Naive B cell (primary cell): ENCODE data around the gene MAMDC2. TPM values are rescaled to one million over a fixed set of nuclear protein-coding genes. Genes with fewer than 3 reads are reported as not detected.
A peak's percentile ranks its signal among the peaks of the same experiment; 100 is the strongest.

Experiments
- ATAC-seq, 2 donors: fragments of 150-1000 bp; cut with Tn5 transposase; 2 replicates each; pipeline ENCODE4 v1.10.0; 2021; ENCODE audit warnings: low read depth in 2 of 2, mild to moderate bottlenecking in 2 of 2, moderate library complexity in 2 of 2
- DNase-seq: peaks from one replicate; pipeline ENCODE4 v3.0.0; 2022
- H3K27ac Mint-ChIP-seq, 6 donors: one replicate each; pipeline ENCODE4 v1.8.0; 2020 to 2022; ENCODE audit warnings: mild to moderate bottlenecking in 6 of 6, mixed read lengths in 6 of 6, moderate library complexity in 5 of 6, inconsistent platforms in 2 of 6
- H3K27me3 Mint-ChIP-seq, 3 donors: one replicate each; pipeline ENCODE4 v1.8.0; 2021 to 2022; ENCODE audit warnings: mixed read lengths in 3 of 3, mild to moderate bottlenecking in 1 of 3
- H3K36me3 Mint-ChIP-seq, 2 donors: one replicate each; pipeline ENCODE4 v1.8.0; 2020 to 2022; ENCODE audit warnings: mixed read lengths in 2 of 2, inconsistent platforms in 1 of 2, mild to moderate bottlenecking in 1 of 2
- H3K4me1 Mint-ChIP-seq, 3 donors: one replicate each; pipeline ENCODE4 v1.8.0; 2020 to 2022; ENCODE audit warnings: mixed read lengths in 3 of 3, inconsistent platforms in 1 of 3, mild to moderate bottlenecking in 1 of 3, moderate library complexity in 1 of 3
- H3K4me3 Mint-ChIP-seq, 8 donors: one replicate each; pipeline ENCODE4 v1.8.0; 2020 to 2022; ENCODE audit warnings: mild to moderate bottlenecking in 8 of 8, mixed read lengths in 8 of 8, moderate library complexity in 8 of 8, inconsistent platforms in 2 of 8
- H3K9me3 Mint-ChIP-seq, 7 donors: one replicate each; pipeline ENCODE4 v1.8.0; 2020 to 2022; ENCODE audit warnings: mixed read lengths in 7 of 7, mild to moderate bottlenecking in 5 of 7, inconsistent platforms in 2 of 7, moderate library complexity in 1 of 7
- polyA plus RNA-seq, 6 donors: library from polyadenylated mRNA; unstranded; fragments of 300-500 nt; fragmentation: Illumina TruSeq; gene quantifications; one replicate each; pipeline ENCODE4 v1.2.3, GENCODE V29; 2021; ENCODE audit warnings: low read depth in 6 of 6

The MAMDC2 gene, protein sequence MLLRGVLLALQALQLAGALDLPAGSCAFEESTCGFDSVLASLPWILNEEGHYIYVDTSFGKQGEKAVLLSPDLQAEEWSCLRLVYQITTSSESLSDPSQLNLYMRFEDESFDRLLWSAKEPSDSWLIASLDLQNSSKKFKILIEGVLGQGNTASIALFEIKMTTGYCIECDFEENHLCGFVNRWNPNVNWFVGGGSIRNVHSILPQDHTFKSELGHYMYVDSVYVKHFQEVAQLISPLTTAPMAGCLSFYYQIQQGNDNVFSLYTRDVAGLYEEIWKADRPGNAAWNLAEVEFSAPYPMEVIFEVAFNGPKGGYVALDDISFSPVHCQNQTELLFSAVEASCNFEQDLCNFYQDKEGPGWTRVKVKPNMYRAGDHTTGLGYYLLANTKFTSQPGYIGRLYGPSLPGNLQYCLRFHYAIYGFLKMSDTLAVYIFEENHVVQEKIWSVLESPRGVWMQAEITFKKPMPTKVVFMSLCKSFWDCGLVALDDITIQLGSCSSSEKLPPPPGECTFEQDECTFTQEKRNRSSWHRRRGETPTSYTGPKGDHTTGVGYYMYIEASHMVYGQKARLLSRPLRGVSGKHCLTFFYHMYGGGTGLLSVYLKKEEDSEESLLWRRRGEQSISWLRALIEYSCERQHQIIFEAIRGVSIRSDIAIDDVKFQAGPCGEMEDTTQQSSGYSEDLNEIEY
- not detected for polyA plus RNA-seq

DNA sequence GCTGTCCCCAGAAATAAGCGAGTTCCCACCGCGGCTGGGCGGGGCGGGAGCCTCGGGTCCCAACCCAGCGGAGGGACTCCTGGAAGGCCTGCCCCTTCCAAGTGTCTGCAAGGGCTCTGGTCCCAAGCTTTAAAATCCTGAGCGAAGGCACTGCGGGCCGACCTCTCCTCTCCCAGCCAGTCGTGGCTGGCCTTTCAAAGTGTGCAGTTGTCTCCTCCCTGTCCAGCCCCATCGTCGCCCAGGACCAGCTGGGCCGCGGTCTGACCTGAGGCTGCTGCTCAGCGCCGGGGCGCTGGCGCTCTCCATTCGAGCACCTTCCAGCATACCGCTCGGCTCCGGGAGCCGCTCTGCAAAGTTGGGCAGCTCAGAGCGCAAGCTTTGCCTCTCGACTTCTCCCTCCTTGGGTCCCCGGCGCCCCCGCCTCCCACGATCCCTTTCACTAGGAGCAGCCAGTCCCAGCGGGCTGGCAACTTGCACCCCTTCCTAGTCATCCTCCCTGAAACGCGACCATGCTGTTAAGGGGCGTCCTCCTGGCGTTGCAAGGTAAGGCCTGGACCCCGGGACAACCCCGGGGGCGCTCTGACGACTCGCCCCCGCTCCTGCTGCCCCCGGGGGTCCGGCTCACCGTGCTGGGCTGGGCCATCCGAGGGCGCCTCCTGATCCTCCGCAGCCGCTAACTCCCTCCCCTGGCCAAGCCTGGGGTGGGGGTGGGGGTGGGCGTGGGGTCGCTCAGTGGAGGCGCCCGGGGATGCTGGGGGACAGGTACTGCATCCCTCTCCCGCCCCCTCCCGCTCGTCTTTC is at the start of gene MAMDC2:
Gene MAMDC2, plus strand, starts transcription at position 160 of the 801 bp plus-strand sequence. Its CDS starts 350 bp downstream, at position 510.
- peaks cover 5 to 7% of the 10 kb centered on the region in 2 donors for H3K36me3 Mint-ChIP-seq
- H3K4me3 Mint-ChIP-seq = peak within 1 kb of the TSS in 7 of 8 donors; percentile 10 to 79 (median 67)
- no peak within 1 kb of the TSS for H3K27ac Mint-ChIP-seq
- peaks cover 51 to 88% (median 63%) of the 10 kb centered on the region in 3 donors for H3K27me3 Mint-ChIP-seq
- H3K9me3 Mint-ChIP-seq = peaks cover 0 to 4% (median 0%) of the 10 kb centered on the region in 7 donors
- H3K4me1 Mint-ChIP-seq = peaks cover 7 to 14% (median 11%) of the 10 kb centered on the region in 3 donors
- DNase-seq (no peak), ATAC-seq (no peak)

DNA sequence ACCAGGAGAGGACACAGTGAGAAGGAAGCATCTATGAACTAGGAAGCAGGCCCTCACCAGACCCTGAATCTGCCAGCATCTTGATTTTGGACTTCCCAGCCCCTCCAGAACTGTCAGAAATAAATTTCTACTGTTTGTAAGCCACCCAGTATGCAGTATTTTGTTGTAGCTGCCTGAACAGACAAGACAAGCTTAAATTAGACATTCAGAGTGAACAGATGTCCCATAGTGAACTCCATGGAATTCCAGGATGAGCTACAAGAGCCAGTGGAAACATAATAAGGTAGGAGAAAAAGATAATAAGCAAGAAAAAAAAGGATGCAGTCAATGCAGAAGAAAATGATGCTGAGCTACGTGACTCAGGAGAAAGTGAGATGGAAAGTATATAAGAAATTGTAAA is 47.8 kb upstream of the MAMDC2 start:
- Mint-ChIP-seq H3K27ac (no peak overlapping the region), H3K9me3 (no peaks in the 10 kb centered on the region), H3K4me1 (no peaks in the 10 kb centered on the region), H3K36me3 (no peaks in the 10 kb centered on the region), H3K4me3 (no peak overlapping the region), H3K27me3 (peaks cover 13 to 29% (median 16%) of the 10 kb centered on the region in 3 donors)
- DNase-seq (no peak), ATAC-seq (no peak)

DNA sequence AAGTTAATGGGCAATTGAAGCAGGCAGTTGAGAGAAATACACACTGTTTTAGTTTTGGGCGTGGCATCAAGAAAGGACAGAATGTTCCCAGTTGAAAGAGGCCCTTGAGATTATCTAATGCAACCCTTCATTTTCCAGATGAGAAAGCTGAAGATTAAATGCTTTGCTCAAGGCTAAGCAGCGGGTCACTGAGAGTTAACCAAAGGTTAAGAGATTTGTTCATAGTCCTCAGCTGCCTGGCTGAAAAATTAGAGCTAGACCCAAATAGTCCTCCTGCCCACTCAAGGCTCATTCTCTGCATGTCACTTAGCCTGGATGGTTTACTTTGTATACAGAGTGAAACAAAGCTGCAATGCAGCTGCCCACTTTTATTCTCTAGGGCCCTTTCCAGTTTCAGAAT is 46.7 kb upstream of the MAMDC2 start:
- ATAC-seq = no peak
- no peak overlapping the region for H3K27ac Mint-ChIP-seq
- H3K4me1 Mint-ChIP-seq = no peaks in the 10 kb centered on the region
- no peaks in the 10 kb centered on the region for H3K36me3 Mint-ChIP-seq
- no peak overlapping the region for H3K4me3 Mint-ChIP-seq
- peaks cover 5 to 23% (median 22%) of the 10 kb centered on the region in 3 donors for H3K27me3 Mint-ChIP-seq
- no peaks in the 10 kb centered on the region for H3K9me3 Mint-ChIP-seq
- DNase-seq = no peak

DNA sequence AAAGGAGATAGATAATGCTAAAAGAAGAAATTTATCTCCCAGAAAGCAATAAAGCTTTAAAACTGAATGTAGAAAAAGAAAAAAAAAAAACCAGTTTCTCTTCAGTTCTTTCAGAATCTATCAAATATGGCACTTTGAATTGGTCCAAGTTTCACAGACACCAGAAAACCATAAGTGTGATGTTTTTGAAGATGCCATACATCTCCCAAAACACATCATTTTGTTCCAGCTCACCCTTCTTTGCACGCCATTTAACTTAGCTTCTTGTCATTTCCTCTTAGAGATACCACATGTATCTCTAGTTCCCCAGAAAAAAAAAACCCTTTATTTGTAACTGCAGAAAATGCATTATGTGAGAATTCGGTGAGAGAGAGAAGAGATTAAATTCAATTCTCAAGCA is 46.1 kb upstream of the MAMDC2 start:
- DNase-seq (no peak), ATAC-seq (no peak)
- peak overlapping the region in 1 of 6 donors; percentile 5 for H3K27ac Mint-ChIP-seq
- H3K9me3 Mint-ChIP-seq = no peaks in the 10 kb centered on the region
- peaks cover 5 to 26% (median 22%) of the 10 kb centered on the region in 3 donors for H3K27me3 Mint-ChIP-seq
- H3K36me3 Mint-ChIP-seq = no peaks in the 10 kb centered on the region
- H3K4me1 Mint-ChIP-seq = no peaks in the 10 kb centered on the region
- no peak overlapping the region for H3K4me3 Mint-ChIP-seq

DNA sequence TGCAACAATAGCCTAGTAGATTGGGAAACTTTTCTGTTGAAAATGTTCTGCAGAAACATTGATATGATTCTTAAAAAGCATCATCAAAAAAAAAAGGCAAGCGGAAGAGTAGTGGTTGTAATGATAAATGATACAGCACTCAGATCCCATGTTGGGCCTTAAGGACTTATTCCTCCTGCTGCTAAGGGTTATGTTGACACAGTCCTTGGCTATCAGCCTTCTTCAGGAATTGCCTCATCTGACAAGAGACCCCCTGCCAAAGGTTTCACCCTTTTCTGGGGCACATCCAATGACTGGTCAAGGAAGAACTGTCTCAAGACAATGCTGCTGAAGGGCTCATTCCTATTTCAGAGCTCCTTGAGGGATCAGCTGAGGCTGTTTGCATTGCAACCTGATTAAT is 44.3 kb upstream of the MAMDC2 start:
- H3K36me3 Mint-ChIP-seq = no peaks in the 10 kb centered on the region
- no peak for ATAC-seq
- no peak for DNase-seq
- H3K27me3 Mint-ChIP-seq = peaks cover 10 to 20% (median 13%) of the 10 kb centered on the region in 3 donors
- no peak overlapping the region for H3K27ac Mint-ChIP-seq
- no peaks in the 10 kb centered on the region for H3K9me3 Mint-ChIP-seq
- H3K4me1 Mint-ChIP-seq = no peaks in the 10 kb centered on the region
- no peak overlapping the region for H3K4me3 Mint-ChIP-seq

DNA sequence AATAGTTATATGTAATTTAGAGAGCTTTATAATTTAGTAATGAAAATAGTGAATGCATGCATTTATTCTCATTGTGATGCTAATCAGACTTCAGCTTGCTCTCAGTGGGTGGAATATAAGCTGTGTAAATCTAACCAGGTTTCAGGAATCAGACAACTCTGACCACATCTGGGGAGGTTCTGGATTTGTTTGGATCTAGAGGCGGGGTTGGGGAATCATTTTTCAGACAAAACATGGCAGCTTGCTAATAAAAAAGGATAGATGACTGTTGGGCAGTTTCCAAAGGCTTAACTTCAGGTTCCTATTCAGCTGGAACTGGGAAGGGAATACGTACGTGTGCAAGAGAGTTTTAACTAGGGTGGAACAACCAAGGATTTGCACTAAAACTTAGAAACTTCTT is 43.2 kb upstream of the MAMDC2 start:
- no peaks in the 10 kb centered on the region for H3K36me3 Mint-ChIP-seq
- no peak for DNase-seq
- peaks cover 11 to 16% (median 12%) of the 10 kb centered on the region in 3 donors for H3K27me3 Mint-ChIP-seq
- H3K9me3 Mint-ChIP-seq = no peaks in the 10 kb centered on the region
- no peak for ATAC-seq
- H3K4me3 Mint-ChIP-seq = no peak overlapping the region
- no peaks in the 10 kb centered on the region for H3K4me1 Mint-ChIP-seq
- H3K27ac Mint-ChIP-seq = no peak overlapping the region

DNA sequence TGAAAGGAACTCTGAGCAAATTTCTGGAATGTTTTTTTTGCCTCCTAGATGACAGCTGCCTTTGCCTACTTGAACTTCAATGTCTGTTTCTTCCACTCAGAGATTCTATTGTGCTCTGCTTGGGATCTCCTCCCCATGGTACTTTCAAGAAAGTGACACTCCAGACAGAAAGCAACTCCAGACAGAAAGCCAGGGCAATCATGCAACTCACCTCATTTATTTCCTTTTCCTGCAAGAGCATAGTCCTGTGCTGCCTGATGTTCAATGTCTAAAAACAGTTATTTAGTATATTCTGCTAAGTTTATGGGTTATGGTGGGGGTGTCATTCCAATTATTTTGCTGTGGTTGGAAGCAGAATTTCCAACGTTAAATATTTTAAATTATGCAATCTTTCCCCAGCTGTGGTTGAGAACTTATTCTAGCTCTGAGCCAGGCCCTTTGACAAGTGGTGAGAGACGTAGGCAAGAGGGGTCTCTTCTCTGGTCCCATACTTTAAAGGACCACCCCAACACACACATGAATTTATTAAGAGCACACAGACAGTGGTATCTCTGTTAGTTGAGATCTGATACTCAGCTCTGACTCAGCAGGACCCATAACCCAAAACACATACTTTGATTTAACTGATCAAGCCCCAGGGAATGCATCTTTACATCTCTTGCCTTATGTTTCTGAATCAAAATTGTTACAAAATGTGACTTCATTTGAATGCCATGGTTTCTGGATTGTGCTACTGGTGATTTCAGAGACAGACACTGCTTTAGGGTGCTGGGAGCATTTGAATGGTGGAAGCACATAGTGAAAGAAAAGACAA is 39.5 kb upstream of the MAMDC2 start:
- ATAC-seq (no peak), DNase-seq (no peak)
- Mint-ChIP-seq H3K27me3 (peaks cover 16 to 26% (median 17%) of the 10 kb centered on the region in 3 donors), H3K9me3 (no peaks in the 10 kb centered on the region), H3K4me3 (no peak overlapping the region), H3K27ac (peak overlapping the region in 1 of 6 donors; percentile 40), H3K4me1 (no peaks in the 10 kb centered on the region), H3K36me3 (no peaks in the 10 kb centered on the region)

DNA sequence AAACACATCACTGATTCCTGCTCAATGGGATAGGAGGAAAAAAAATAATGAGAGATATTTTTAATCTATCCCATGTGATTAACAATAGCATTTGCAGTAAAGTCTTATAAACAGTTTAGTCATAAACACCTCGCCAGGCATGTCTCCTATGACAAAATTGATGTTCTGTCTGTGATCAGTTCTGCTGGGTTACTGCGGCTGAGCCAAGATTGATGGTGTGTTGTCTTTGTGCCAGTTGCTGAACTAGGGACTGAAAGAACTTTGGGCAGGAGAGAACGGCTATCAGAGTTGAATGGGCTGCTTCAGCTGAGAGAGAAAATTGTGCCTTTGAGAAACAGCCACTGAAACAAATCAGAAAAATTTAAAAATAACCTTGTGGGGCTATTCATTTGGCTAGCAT is 37.3 kb upstream of the MAMDC2 start:
- H3K9me3 Mint-ChIP-seq = no peaks in the 10 kb centered on the region
- DNase-seq (no peak), ATAC-seq (no peak)
- no peaks in the 10 kb centered on the region for H3K36me3 Mint-ChIP-seq
- no peak overlapping the region for H3K27ac Mint-ChIP-seq
- no peaks in the 10 kb centered on the region for H3K4me1 Mint-ChIP-seq
- H3K4me3 Mint-ChIP-seq = no peak overlapping the region
- peaks cover 16 to 30% (median 17%) of the 10 kb centered on the region in 3 donors for H3K27me3 Mint-ChIP-seq

DNA sequence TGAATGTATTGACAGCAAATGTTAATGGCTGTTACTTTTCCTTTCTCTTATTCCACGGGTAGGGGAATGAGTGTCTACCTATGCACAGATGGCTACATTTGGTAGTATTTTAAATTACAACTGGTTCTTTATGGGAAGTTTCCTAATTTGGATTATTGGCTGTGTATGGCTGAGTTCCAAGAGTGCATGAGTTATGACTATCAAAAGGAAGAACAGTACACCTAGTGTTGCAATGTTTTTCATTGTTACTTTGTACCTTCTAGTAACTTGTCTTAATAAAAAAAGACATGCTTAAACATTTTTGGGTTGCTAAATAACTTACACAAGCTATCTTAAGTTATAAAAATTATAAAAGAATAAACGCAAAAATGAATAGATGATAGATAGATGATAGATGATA is 35.8 kb upstream of the MAMDC2 start:
- Mint-ChIP-seq H3K9me3 (no peaks in the 10 kb centered on the region), H3K27ac (no peak overlapping the region), H3K4me3 (no peak overlapping the region), H3K36me3 (no peaks in the 10 kb centered on the region), H3K4me1 (no peaks in the 10 kb centered on the region), H3K27me3 (peaks cover 11 to 27% (median 17%) of the 10 kb centered on the region in 3 donors)
- DNase-seq = no peak
- ATAC-seq = no peak

DNA sequence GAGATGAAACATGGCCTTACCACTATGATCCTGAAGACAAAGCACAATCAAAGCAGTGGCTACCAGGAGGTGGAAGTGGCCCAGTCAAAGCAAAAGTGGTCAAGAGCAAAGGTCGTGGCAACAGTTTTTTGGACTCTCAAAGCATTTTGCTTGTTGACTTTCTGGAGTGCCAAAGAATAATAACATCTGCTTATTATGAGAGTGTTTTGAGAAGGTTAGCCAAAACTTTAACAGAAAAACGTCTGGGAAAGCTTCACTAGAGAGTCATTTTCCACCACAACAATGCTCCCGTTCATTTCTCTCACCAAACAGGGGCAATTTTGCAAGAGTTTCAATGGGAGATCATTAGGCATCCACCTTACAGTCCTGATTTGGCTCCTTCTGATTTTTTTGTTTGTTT is 33.6 kb upstream of the MAMDC2 start:
- Mint-ChIP-seq H3K4me1 (no peaks in the 10 kb centered on the region), H3K27ac (no peak overlapping the region), H3K4me3 (no peak overlapping the region), H3K36me3 (no peaks in the 10 kb centered on the region), H3K27me3 (peaks cover 6 to 32% (median 16%) of the 10 kb centered on the region in 3 donors), H3K9me3 (no peaks in the 10 kb centered on the region)
- no peak for ATAC-seq
- DNase-seq = no peak

DNA sequence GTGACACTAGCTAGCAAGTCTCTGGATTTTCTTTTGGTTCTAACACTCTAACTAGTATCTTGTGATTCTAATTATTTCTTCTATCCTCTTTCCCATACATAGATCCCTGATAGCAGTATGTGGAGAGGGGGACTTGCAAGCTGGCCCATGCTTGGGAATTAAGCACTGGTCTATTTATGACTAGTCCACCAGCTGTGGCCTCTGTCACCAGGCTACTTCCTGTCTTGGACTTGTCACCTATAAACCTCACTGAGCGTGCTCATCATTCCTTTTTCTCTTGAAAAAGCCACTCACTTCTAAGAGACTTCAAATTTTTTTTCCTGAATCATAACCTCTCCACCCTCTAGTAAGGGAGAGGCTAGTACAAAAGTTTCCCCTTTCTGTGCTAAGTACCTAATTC is 32.3 kb upstream of the MAMDC2 start:
- Mint-ChIP-seq H3K36me3 (no peaks in the 10 kb centered on the region), H3K9me3 (no peaks in the 10 kb centered on the region), H3K27me3 (peaks cover 0 to 24% (median 11%) of the 10 kb centered on the region in 3 donors), H3K27ac (no peak overlapping the region), H3K4me1 (no peaks in the 10 kb centered on the region), H3K4me3 (no peak overlapping the region)
- no peak for DNase-seq
- ATAC-seq = no peak

DNA sequence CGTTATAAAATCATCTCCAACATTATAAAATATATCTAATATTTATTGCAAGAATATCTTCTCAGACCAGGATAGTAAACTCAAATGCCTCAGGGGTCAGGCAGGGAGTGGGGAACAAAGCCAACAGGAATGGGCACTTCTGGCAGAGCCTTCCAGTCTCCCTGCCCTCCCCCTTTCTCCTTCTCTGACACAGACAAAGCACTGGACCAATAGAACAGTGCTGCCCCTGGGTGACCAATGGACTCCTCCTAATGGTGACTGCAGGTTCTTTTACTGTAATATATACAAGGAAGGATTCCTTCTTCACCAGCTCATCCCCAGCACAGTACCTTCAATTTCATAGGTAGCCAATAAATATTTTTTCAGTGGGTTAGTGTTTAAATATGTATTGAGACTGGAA is 31.1 kb upstream of the MAMDC2 start:
- no peak for ATAC-seq
- Mint-ChIP-seq H3K4me1 (no peaks in the 10 kb centered on the region), H3K9me3 (no peaks in the 10 kb centered on the region)

More for the DNA sequence above, 31.1 kb upstream of the MAMDC2 start:
- Mint-ChIP-seq H3K27ac (no peak overlapping the region), H3K36me3 (no peaks in the 10 kb centered on the region), H3K4me3 (no peak overlapping the region), H3K27me3 (peaks cover 0 to 18% (median 14%) of the 10 kb centered on the region in 3 donors)
- DNase-seq = no peak
